ENCODE measurements around the gene UPK2.
"Not testable (repeated sequence)": the region's sequence is repeated elsewhere in the genome, so short reads cannot be mapped to it uniquely, and the experiment has no call there.

The UPK2 gene

GRCh38 chr11:118957549-118957948, 1.5 kb downstream of the UPK2 start:
- no peak for TF ChIP-seq CTCF (IDR thresholded peaks at IDR 0.05; ENCODE audit: low read depth, low read length)
- Histone ChIP-seq H3K4me3 (ENCODE audit: low read depth, low read length) (no peak overlapping the region), H3K9me3 (ENCODE audit: severe bottlenecking) (no peaks in the 10 kb centered on the region), H3K27ac (no peak overlapping the region), H3K27me3 (ENCODE audit: insufficient read depth, low read depth, severe bottlenecking) (no peaks in the 10 kb centered on the region), H3K36me3 (no peaks in the 10 kb centered on the region)
- DNase-seq = no peak

GRCh38 chr11:118957968-118958367, 1.9 kb downstream of the UPK2 start:
- H3K27ac ChIP-seq = no peak overlapping the region
- H3K4me3 ChIP-seq (ENCODE audit: low read depth, low read length) = no peak overlapping the region
- no peak for DNase-seq
- H3K9me3 ChIP-seq (ENCODE audit: severe bottlenecking) = no peaks in the 10 kb centered on the region
- no peaks in the 10 kb centered on the region for H3K36me3 ChIP-seq
- no peak for TF ChIP-seq CTCF (IDR thresholded peaks at IDR 0.05; ENCODE audit: low read depth, low read length)
- H3K27me3 ChIP-seq (ENCODE audit: insufficient read depth, low read depth, severe bottlenecking) = no peaks in the 10 kb centered on the region

- DNase-seq = no peak
- no peak for TF ChIP-seq CTCF (IDR thresholded peaks at IDR 0.05; ENCODE audit: low read depth, low read length)
- Histone ChIP-seq H3K27me3 (ENCODE audit: insufficient read depth, low read depth, severe bottlenecking) (no peaks in the 10 kb centered on the region), H3K9me3 (ENCODE audit: severe bottlenecking) (no peaks in the 10 kb centered on the region), H3K4me3 (ENCODE audit: low read depth, low read length) (no peak overlapping the region), H3K27ac (no peak overlapping the region), H3K36me3 (no peaks in the 10 kb centered on the region)
Observed at GRCh38 chr11:118958577-118958976, 2.5 kb downstream of the UPK2 start.

GRCh38 chr11:118961189-118961588, 5.1 kb downstream of the UPK2 start:
- no peak for DNase-seq
- Histone ChIP-seq H3K36me3 (no peaks in the 10 kb centered on the region), H3K9me3 (ENCODE audit: severe bottlenecking) (no peaks in the 10 kb centered on the region), H3K27me3 (ENCODE audit: insufficient read depth, low read depth, severe bottlenecking) (no peaks in the 10 kb centered on the region), H3K27ac (no peak overlapping the region), H3K4me3 (ENCODE audit: low read depth, low read length) (no peak overlapping the region)
- TF ChIP-seq CTCF (IDR thresholded peaks at IDR 0.05; ENCODE audit: low read depth, low read length) = no peak

GRCh38 chr11:118961591-118961990, 5.5 kb downstream of the UPK2 start:
- Histone ChIP-seq H3K4me3 (ENCODE audit: low read depth, low read length) (no peak overlapping the region), H3K36me3 (no peaks in the 10 kb centered on the region), H3K27me3 (ENCODE audit: insufficient read depth, low read depth, severe bottlenecking) (no peaks in the 10 kb centered on the region), H3K27ac (no peak overlapping the region), H3K9me3 (ENCODE audit: severe bottlenecking) (no peaks in the 10 kb centered on the region)
- no peak for TF ChIP-seq CTCF (IDR thresholded peaks at IDR 0.05; ENCODE audit: low read depth, low read length)
- DNase-seq = no peak

- H3K27me3 ChIP-seq (ENCODE audit: insufficient read depth, low read depth, severe bottlenecking); H3K27ac ChIP-seq; H3K36me3 ChIP-seq; H3K4me3 ChIP-seq (ENCODE audit: low read depth, low read length); H3K9me3 ChIP-seq (ENCODE audit: severe bottlenecking); DNase-seq: not testable (repeated sequence)
Observed at GRCh38 chr11:118969508-118969907, 13.4 kb downstream of the UPK2 start.

All from WERI-Rb-1 (cell line).